K562 treated with DMSO at 1 percent for 24 hours (cell line): Measurements from ENCODE around the gene IRS4. TPM values are rescaled to one million over a fixed set of nuclear protein-coding genes. Genes with fewer than 3 reads are reported as not detected.

ENCODE experiments used
- total RNA-seq: library from RNA; unstranded; fragments of 300-600 nt; gene quantifications from 2 replicates; pipeline ENCODE4 v1.2.3, GENCODE V29; 2022; ENCODE audit warnings: low read depth; ENCODE audit not compliant: insufficient read depth

The IRS4 gene
- not detected in 2 replicates for total RNA-seq

GRCh38 chrX:108736509-108737479 lies at the start of gene IRS4:
Gene IRS4, minus strand, starts transcription at chrX:108736563.

